ENCODE measurements around the gene RCBTB2.

The RCBTB2 gene

DNA sequence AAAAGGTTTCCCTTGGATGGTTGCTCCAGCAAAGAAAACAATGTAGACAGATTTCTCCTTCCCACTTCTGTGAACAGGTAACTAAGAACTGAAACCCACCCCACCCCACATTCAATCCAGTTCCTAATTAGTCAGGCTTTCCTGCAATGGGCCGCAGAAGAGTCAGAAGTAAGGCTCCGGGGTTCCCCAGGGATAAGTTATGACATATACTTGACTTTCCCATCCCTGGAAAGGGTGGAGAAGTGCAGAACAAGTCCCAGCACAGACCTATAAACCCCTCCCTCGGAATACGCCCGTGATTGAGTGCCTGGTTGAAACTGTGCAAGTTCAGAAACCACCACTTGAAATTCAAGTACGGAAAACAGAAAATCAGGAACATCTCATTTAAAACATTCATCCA lies 24.9 kb downstream of the RCBTB2 start:
- no peak overlapping the region for H3K4me3 ChIP-seq (ENCODE audit: insufficient read depth, low read depth, low read length)
- no peaks in the 10 kb centered on the region for H3K36me3 ChIP-seq (ENCODE audit: control insufficient read depth, insufficient read depth, low read length)
- no peaks in the 10 kb centered on the region for H3K9me3 ChIP-seq (ENCODE audit: control insufficient read depth, low read length)
- H3K27me3 ChIP-seq (ENCODE audit: control insufficient read depth, insufficient read depth, low read length, poor library complexity, severe bottlenecking) = no peaks in the 10 kb centered on the region
- 92 to 97% methylated on average over 6 of the region's 6 CpGs for WGBS, 2 experiments
- no peaks in the 10 kb centered on the region for H3K4me1 ChIP-seq (ENCODE audit: control insufficient read depth, insufficient read depth, low read length)
- H3K27ac ChIP-seq (ENCODE audit: insufficient read depth, low read depth, low read length, poor library complexity, severe bottlenecking) = no peak overlapping the region

DNA sequence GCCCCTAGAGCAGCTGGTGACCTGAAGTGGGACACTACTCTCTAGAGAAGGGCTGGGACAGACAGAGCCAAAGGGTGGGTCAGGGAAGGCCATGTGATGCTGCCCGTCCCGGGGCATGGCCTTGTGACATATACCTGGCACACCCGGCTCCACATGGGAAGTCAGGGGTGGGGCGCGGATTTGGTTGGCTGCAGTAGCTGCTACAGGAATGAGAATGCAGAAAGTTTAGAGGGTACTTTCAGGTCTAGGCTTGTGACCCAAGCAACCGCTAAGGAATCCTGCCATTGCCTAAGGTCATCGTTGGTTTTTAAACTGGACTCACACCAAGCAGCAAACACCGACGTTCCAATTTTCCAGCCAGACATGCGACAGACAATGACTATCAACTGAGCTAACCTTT lies 25.9 kb downstream of the RCBTB2 start:
- Histone ChIP-seq H3K27ac (ENCODE audit: insufficient read depth, low read depth, low read length, poor library complexity, severe bottlenecking) (no peak overlapping the region), H3K27me3 (ENCODE audit: control insufficient read depth, insufficient read depth, low read length, poor library complexity, severe bottlenecking) (no peaks in the 10 kb centered on the region)
- 94 to 97% methylated on average over 10 of the region's 10 CpGs for WGBS, 2 experiments

GRCh38 chr13:48506092-48506701 lies 26.7 kb downstream of the RCBTB2 start:
- Histone ChIP-seq H3K9me3 (ENCODE audit: control insufficient read depth, low read length) (no peaks in the 10 kb centered on the region), H3K27me3 (ENCODE audit: control insufficient read depth, insufficient read depth, low read length, poor library complexity, severe bottlenecking) (no peaks in the 10 kb centered on the region), H3K4me1 (ENCODE audit: control insufficient read depth, insufficient read depth, low read length) (no peaks in the 10 kb centered on the region), H3K4me3 (ENCODE audit: insufficient read depth, low read depth, low read length) (no peak overlapping the region), H3K36me3 (ENCODE audit: control insufficient read depth, insufficient read depth, low read length) (peaks cover 5% of the 10 kb centered on the region), H3K27ac (ENCODE audit: insufficient read depth, low read depth, low read length, poor library complexity, severe bottlenecking) (no peak overlapping the region)
- 96% methylated on average over 14 of the region's 14 CpGs for WGBS, 2 experiments

More for the DNA sequence above, 25.9 kb downstream of the RCBTB2 start:
- Histone ChIP-seq H3K4me1 (ENCODE audit: control insufficient read depth, insufficient read depth, low read length) (no peaks in the 10 kb centered on the region), H3K9me3 (ENCODE audit: control insufficient read depth, low read length) (no peaks in the 10 kb centered on the region), H3K36me3 (ENCODE audit: control insufficient read depth, insufficient read depth, low read length) (no peaks in the 10 kb centered on the region), H3K4me3 (ENCODE audit: insufficient read depth, low read depth, low read length) (no peak overlapping the region)

GRCh38 chr13:48505597-48506091 lies 27.2 kb downstream of the RCBTB2 start:
- peaks cover 7% of the 10 kb centered on the region for H3K36me3 ChIP-seq (ENCODE audit: control insufficient read depth, insufficient read depth, low read length)
- no peak overlapping the region for H3K27ac ChIP-seq (ENCODE audit: insufficient read depth, low read depth, low read length, poor library complexity, severe bottlenecking)
- no peak overlapping the region for H3K4me3 ChIP-seq (ENCODE audit: insufficient read depth, low read depth, low read length)
- no peaks in the 10 kb centered on the region for H3K9me3 ChIP-seq (ENCODE audit: control insufficient read depth, low read length)
- H3K4me1 ChIP-seq (ENCODE audit: control insufficient read depth, insufficient read depth, low read length) = no peaks in the 10 kb centered on the region
- H3K27me3 ChIP-seq (ENCODE audit: control insufficient read depth, insufficient read depth, low read length, poor library complexity, severe bottlenecking) = no peaks in the 10 kb centered on the region
- 95 to 96% methylated on average over 11 of the region's 11 CpGs for WGBS, 2 experiments

- 93 to 94% methylated on average over 4 of the region's 4 CpGs for WGBS, 2 experiments
- Histone ChIP-seq H3K27ac (ENCODE audit: insufficient read depth, low read depth, low read length, poor library complexity, severe bottlenecking) (no peak overlapping the region), H3K4me1 (ENCODE audit: control insufficient read depth, insufficient read depth, low read length) (no peaks in the 10 kb centered on the region), H3K27me3 (ENCODE audit: control insufficient read depth, insufficient read depth, low read length, poor library complexity, severe bottlenecking) (no peaks in the 10 kb centered on the region), H3K4me3 (ENCODE audit: insufficient read depth, low read depth, low read length) (no peak overlapping the region), H3K36me3 (ENCODE audit: control insufficient read depth, insufficient read depth, low read length) (peaks cover 7% of the 10 kb centered on the region), H3K9me3 (ENCODE audit: control insufficient read depth, low read length) (no peaks in the 10 kb centered on the region)
Measured at GRCh38 chr13:48505012-48505411, 27.9 kb downstream of the RCBTB2 start.

DNA sequence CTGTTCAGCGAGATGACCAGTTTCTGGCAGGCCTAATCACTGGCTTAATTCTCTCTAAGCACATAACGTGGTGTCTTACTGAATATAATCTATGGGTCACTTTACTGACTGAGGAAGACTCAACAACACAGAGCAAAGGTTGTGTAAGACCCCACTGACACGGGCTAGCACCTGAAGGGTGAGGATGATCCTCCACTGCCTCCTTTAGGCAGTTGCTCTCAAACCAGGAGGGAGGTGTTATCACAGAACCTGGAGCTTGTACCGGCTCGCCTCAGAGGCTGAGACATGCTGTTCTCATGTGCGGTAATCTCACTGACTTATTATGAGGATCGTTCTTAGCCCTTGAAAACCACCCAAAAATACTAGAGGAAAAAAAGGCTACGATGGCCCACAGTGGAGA lies 28.3 kb downstream of the RCBTB2 start:
- Histone ChIP-seq H3K27me3 (ENCODE audit: control insufficient read depth, insufficient read depth, low read length, poor library complexity, severe bottlenecking) (no peaks in the 10 kb centered on the region), H3K36me3 (ENCODE audit: control insufficient read depth, insufficient read depth, low read length) (peaks cover 7% of the 10 kb centered on the region), H3K9me3 (ENCODE audit: control insufficient read depth, low read length) (no peaks in the 10 kb centered on the region), H3K4me1 (ENCODE audit: control insufficient read depth, insufficient read depth, low read length) (no peaks in the 10 kb centered on the region), H3K27ac (ENCODE audit: insufficient read depth, low read depth, low read length, poor library complexity, severe bottlenecking) (no peak overlapping the region), H3K4me3 (ENCODE audit: insufficient read depth, low read depth, low read length) (no peak overlapping the region)
- 91 to 92% methylated on average over 8 of the region's 8 CpGs for WGBS, 2 experiments

DNA sequence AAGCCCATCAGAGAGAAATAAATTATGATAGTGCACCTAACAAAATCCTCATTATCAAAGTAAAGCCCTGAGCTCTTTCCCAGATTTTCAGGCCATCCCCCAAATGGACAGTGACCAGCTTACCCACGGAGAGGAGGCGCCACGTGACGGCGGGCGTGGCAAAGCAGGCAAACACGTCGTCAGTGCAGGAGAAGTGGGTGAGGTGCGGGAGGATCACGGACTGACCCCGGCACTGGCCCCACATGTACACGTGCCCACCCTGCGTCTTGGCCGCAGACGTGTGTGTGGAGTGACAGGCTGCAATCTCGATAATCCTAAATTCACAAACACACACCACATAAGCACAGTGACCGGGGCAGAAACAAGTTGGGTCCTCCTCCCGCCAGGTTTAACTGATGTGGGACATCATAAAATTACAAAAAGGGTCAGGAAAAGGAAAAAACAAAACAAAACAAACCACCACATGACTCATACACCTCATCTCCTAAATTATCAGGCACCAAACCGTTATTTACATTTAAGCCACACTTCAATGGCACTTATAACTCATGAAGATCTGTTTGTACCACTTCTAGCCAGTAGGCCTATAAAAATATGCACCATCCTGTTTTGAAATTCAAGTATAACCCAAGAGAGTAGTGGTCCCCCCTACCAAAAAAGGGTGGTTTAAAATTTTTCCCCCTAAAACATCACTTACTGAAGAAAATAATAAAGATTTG lies 30.1 kb downstream of the RCBTB2 start:
- no peaks in the 10 kb centered on the region for H3K27me3 ChIP-seq (ENCODE audit: control insufficient read depth, insufficient read depth, low read length, poor library complexity, severe bottlenecking)
- WGBS, 2 experiments = 92% methylated on average over 19 of the region's 19 CpGs
- no peak overlapping the region for H3K4me3 ChIP-seq (ENCODE audit: insufficient read depth, low read depth, low read length)
- H3K27ac ChIP-seq (ENCODE audit: insufficient read depth, low read depth, low read length, poor library complexity, severe bottlenecking) = no peak overlapping the region
- H3K4me1 ChIP-seq (ENCODE audit: control insufficient read depth, insufficient read depth, low read length) = no peaks in the 10 kb centered on the region
- no peaks in the 10 kb centered on the region for H3K9me3 ChIP-seq (ENCODE audit: control insufficient read depth, low read length)
- peaks cover 7% of the 10 kb centered on the region for H3K36me3 ChIP-seq (ENCODE audit: control insufficient read depth, insufficient read depth, low read length)

DNA sequence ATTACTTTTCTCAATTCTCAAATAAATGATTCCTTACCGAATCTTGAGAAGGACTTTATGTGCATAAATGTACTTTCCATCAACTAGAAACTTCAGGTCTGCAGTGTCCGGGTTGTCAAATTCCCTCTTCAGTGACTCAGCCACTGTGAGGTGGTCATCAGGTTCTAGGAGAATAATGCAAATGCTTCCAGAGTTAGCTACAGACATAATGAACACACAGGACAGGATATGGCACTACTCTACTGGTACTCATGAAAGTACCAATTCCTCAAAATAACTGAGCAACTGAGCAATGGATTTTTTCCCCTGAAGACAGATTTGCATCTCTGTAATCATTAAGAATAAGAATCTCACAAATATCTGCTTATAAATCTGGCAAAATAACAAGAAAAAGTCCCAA lies 31.2 kb downstream of the RCBTB2 start:
- 94 to 95% methylated on average over 1 to 2 of the region's 2 CpGs for WGBS, 2 experiments
- no peak overlapping the region for H3K27ac ChIP-seq (ENCODE audit: insufficient read depth, low read depth, low read length, poor library complexity, severe bottlenecking)
- no peaks in the 10 kb centered on the region for H3K4me1 ChIP-seq (ENCODE audit: control insufficient read depth, insufficient read depth, low read length)
- no peaks in the 10 kb centered on the region for H3K27me3 ChIP-seq (ENCODE audit: control insufficient read depth, insufficient read depth, low read length, poor library complexity, severe bottlenecking)
- peaks cover 7% of the 10 kb centered on the region for H3K36me3 ChIP-seq (ENCODE audit: control insufficient read depth, insufficient read depth, low read length)
- no peaks in the 10 kb centered on the region for H3K9me3 ChIP-seq (ENCODE audit: control insufficient read depth, low read length)
- no peak overlapping the region for H3K4me3 ChIP-seq (ENCODE audit: insufficient read depth, low read depth, low read length)

DNA sequence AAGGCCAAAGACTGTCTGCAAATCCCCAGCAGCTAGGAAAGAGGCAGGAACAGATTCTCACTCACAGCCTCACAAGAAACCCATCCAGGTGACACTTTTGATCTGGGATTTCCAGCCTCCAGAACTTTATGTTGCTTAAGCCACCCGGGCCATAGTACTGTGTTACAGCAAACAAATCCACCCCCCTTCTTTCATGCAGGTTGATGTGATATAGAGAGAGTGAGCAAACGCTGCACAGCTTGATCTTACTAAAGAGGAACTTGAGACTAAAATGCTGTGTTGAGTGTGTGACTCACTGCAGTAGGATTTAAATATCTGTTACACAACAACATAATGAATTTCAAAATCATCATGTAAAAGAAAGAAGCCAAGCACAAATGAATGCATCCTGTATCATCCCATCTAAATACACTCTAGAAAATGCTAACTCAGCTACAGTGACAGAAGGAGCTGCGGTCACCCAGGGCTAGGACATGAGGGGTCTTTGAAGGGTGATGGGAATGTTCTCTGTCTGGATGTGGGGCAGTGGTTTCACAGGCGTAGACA lies 32.2 kb downstream of the RCBTB2 start:
- WGBS, 2 experiments = 87 to 100% methylated on average over 2 to 3 of the region's 4 CpGs
- Histone ChIP-seq H3K27me3 (ENCODE audit: control insufficient read depth, insufficient read depth, low read length, poor library complexity, severe bottlenecking) (no peaks in the 10 kb centered on the region), H3K4me3 (ENCODE audit: insufficient read depth, low read depth, low read length) (no peak overlapping the region), H3K9me3 (ENCODE audit: control insufficient read depth, low read length) (no peaks in the 10 kb centered on the region), H3K4me1 (ENCODE audit: control insufficient read depth, insufficient read depth, low read length) (no peaks in the 10 kb centered on the region), H3K36me3 (ENCODE audit: control insufficient read depth, insufficient read depth, low read length) (peaks cover 7% of the 10 kb centered on the region), H3K27ac (ENCODE audit: insufficient read depth, low read depth, low read length, poor library complexity, severe bottlenecking) (no peak overlapping the region)

DNA sequence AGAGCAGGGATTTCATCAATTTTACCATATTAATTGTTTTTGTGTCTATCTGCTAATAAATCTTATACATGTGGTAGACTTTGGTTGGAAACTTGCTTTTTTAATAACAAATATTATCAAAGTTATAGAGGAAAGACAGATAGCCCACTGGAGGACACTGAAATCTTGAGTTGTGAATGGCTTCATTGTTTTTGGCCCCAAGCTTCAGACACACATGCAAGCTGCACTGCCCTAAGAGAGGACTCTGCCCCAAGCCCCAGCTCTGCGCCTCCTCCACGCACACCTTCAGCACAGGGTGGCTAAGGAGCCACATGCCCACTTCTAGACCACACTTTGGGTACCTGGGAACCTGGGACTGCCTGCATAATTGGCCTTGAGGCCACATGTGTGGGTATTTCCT lies 35.2 kb downstream of the RCBTB2 start:
- no peaks in the 10 kb centered on the region for H3K4me1 ChIP-seq (ENCODE audit: control insufficient read depth, insufficient read depth, low read length)
- peaks cover 7% of the 10 kb centered on the region for H3K36me3 ChIP-seq (ENCODE audit: control insufficient read depth, insufficient read depth, low read length)
- no peak overlapping the region for H3K4me3 ChIP-seq (ENCODE audit: insufficient read depth, low read depth, low read length)
- no peaks in the 10 kb centered on the region for H3K9me3 ChIP-seq (ENCODE audit: control insufficient read depth, low read length)
- no peak overlapping the region for H3K27ac ChIP-seq (ENCODE audit: insufficient read depth, low read depth, low read length, poor library complexity, severe bottlenecking)
- H3K27me3 ChIP-seq (ENCODE audit: control insufficient read depth, insufficient read depth, low read length, poor library complexity, severe bottlenecking) = no peaks in the 10 kb centered on the region
- WGBS, 2 experiments = 92 to 94% methylated on average over 2 of the region's 2 CpGs
